ENCODE results near the gene QSOX2.

- TF ChIP-seq, protein P1, sequence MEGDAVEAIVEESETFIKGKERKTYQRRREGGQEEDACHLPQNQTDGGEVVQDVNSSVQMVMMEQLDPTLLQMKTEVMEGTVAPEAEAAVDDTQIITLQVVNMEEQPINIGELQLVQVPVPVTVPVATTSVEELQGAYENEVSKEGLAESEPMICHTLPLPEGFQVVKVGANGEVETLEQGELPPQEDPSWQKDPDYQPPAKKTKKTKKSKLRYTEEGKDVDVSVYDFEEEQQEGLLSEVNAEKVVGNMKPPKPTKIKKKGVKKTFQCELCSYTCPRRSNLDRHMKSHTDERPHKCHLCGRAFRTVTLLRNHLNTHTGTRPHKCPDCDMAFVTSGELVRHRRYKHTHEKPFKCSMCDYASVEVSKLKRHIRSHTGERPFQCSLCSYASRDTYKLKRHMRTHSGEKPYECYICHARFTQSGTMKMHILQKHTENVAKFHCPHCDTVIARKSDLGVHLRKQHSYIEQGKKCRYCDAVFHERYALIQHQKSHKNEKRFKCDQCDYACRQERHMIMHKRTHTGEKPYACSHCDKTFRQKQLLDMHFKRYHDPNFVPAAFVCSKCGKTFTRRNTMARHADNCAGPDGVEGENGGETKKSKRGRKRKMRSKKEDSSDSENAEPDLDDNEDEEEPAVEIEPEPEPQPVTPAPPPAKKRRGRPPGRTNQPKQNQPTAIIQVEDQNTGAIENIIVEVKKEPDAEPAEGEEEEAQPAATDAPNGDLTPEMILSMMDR (IDR thresholded peaks at IDR 0.05): no peak
- no peak for TF ChIP-seq POLR2A (IDR thresholded peaks at IDR 0.05)
Measured at GRCh38 chr9:136286359-136286986, 40.9 kb upstream of the QSOX2 start.

Measured in body of pancreas (tissue), 4 donors.